ENCODE measurements around the gene TNIP2.
"Not testable (repeated sequence)": the region's sequence is repeated elsewhere in the genome, so short reads cannot be mapped to it uniquely, and the experiment has no call there.

Gene TNIP2

DNA sequence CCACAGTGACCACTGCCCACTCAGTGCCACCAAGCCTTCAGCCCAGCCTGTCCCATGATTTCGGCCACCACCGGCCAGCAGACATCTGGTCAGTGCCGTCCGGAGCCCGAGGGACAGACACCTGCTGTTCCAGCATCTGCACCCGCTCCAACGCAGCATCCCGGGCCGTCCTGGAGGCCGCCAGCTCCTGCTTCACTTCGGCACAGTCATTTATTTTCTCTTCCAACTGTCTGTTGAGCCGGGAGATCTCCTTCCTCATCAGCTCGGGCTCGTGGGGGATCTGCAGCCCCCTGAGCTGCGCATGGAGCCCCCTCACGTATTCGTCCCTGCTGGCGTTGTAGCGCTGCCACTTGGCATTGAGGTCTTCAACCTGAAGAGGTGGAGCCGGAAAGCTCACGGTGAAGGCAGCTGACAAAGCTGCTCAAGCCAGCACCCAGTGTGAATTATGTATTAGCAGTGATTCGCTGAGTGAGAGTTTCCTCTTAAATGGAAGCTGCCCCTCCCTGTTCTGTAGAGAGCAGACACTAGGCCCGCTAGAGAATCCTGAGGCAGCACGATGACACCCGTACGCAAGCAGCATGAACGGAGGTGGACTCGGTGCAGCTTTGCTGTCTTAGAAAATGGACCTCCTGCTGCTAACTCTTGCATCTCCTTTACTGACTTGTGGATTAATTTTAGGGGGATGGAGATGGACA is 11.4 kb downstream of the TNIP2 start:
- no peak for DNase-seq (ENCODE audit: low spot score)

DNA sequence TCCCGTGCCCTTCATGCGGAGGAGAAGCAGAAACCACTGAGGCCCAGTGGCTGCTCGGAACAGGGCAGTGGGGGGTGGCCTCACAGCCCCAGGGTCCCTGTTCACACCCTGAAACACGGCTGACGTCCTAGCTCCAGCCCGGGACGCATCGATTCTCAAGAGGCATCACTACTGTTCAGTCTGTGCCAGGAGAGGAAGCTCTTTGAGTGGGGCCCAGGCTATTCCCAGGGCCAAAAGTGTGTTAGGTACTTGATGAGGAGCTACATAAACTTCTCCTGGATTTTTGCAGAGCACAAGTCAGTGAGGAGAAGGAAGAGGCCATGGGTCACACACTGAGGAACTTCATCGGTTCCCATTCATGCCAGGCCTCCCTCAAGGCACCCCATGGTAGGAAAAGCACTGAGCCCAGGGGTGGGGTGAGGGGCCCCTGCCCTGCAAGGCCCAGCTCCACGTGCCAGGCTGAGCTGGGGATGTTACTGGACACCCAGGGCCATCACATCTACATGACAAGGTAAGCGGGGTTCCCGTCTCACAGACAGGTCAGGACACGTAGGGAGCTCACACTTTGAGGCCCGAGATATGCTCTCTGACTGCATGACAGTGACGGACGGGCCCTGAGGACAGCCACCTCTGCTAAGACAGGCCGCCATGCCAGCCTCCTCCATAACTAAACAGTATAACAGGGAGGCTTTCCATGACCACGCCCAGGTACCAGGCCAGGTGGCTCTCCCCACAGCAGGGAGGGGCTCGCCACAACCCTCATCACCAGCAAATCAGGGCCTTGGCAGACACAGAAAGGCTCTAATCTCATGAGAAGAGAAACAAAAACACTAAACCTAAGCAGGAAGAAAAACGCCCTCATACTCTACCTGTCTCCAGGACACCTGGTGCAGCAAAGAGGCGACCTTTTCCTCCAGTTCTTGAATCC is 12.4 kb downstream of the TNIP2 start:
- DNase-seq (ENCODE audit: low spot score), result no peak

DNA sequence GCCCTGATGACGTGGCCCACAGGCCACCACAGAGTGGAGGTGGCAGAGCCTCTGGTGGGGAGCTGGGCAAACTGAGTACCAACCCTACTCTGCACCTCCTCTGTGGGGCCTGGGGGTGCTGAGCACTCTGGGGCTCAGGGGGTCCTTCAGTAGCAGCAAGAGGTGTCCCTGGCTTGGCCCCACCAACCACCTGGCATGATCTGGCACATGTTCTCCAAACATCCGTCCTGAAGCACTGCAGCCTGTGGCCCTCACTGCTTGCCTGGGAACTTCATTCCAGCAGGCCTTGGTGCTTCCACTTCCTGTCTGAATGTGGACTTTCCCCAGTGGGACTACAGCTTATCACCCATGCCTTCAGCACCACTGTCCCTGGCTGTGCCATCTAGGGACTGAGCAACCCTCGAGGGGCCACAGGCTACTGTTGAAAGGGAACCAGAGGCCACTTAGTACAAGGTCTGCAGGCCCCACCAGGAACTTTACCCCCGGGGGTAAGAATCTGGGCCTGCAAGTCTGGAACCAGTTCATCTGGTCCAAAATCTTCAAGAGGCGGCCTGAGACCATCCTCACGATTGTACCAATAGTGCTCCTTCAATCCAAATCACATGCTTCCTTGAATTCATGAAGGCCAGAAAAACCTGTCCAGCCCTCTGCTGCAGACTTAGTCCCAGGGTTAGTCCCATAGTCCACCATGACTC is 13.2 kb downstream of the TNIP2 start:
- no peak for DNase-seq (ENCODE audit: low spot score)

DNA sequence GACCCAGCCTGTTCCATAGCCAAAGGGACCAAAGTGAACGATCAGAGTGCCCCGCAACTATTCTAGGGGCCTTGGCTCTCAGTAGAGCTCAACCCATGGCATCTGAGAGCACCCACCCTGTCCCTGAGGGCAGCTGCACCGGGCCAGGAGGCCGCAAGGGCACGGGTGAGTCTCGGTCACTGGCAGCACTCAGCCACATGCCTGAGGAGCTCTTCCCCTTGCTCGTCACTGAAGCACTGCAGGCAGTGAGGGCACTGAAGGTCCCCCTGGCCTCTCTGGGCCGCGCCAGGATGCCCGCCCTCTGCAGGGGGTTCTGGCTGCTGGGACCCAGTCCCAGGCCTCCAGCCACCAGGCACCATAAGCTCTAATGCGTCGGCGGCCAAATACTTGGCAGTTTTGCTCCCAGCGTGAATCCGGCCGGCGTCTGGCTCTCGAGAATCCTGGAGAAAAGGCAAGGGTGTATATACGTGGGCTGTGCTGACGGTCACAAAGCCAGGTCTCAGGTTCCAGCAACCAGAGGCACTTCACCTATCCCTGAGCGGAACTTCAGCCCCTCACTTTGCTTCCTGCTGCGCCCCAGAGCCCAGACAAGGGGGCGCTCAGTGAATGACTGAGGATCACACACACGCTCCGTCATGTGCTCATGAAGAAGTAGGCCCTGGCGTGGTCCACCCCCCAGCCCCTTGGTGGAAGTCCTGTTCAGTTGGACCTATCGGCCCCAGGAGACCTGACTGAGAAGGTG is 13.9 kb downstream of the TNIP2 start:
- no peak for DNase-seq (ENCODE audit: low spot score)

DNA sequence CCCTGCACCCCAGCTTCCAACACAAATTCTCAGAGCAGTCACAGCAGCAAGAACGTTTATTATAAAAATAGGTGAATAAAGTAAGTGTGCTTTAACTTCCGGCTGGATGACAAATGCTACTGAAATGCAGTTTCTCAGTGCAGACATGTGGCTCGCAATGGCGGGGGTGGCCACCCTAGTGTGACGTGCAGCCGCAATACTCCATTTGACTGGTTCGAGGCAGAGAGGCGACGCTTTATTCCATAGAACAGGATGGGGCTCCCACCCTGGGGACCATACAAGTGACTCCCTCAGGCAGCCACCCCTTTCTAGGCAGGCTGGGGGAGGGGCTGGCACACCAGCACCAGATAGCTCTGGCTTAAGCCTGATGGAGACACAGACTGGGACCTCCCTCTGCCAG is 14.5 kb downstream of the TNIP2 start:
- DNase-seq (ENCODE audit: low spot score), result no peak

DNA sequence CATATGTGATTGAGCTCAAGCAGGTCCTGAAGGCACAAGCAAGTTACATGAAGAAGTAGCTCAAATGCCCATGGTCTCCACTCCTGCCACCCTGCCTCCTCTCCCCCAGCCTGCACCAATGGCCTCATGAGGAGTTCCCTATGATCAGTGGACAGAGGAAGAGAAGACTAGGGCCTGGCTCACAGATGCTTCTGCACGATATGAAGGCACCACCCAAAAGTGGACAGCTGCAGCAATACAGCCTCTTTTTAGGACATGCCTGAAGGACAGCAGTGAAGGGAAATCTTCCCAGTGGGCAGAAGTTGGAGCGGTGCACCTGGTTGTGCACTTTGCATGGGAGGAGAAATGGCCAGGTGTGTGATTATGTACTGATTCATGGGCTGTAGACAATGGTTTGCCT is 17.8 kb downstream of the TNIP2 start:
- DNase-seq (ENCODE audit: low spot score), result not testable (repeated sequence)

DNA sequence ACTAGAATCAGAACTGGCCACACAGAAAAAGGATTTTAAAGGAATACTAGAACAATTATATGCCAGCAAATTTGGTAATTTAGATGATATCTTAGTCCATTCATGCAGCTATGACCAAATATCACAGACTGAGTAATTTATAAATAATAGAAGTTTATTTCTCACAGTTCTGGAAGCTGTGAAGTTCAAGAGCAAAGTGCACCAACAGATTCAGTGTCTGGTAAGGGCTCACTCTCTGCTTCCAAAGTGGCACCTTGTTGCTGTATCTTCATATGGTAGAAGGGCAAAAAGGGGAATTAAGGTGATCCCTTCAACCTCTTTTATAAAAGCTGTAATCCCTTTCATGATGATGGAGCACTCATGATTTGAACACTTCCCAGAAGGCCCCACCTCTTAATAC is 20.3 kb downstream of the TNIP2 start:
- no peak for DNase-seq (ENCODE audit: low spot score)

DNA sequence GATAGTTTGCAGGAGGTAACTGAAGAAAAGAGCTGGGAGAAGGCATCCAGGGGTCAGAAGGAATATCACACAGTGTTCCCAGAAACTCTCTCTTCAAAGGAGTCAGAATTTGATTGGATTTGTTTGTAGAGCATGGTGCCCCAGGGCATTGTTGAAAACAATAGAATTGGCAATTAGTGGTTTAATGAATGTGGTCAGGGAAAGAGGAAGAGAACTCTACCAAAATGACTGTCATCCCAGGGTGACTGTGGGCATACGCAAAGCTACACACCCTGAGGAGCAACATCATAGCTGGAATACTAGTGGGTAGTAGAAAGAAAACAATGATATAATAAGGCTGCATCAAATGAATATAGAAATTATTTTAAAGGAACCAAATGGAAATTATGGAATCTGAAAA is 21.5 kb downstream of the TNIP2 start:
- DNase-seq (ENCODE audit: low spot score), result no peak

DNA sequence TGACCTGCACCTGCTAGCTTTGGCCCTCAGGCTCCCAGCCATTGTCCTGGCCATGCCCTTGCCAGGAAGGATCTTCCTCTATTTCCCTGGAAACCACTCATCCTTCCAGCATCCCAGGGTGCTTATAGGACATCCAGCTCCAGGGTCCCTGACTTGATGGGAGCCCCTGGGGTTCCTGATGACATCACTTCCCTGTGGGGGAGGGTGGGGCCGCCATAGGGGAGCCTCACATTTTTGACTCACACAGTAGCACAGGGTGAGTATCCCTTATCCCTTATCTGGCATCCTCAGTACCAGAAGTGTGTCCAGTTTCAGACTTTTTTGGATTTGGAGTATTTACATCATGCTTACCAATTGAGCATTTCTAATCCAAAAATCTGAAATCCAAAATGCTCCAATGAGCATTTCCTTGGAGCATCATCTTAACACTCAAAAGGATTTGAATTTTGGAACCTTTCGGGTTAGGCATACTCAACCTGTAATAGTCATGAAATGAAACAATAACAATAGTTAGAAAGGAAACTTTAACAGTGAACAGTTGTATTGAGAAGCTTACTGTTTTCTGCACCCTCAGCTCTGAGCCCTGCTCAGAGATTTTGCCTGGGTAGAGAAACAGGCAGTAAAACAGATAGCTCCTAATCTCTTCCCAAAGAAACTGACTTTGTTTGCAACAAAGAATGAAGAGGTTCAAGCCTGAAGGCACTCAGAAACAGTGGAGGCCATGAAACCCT is 22.1 kb downstream of the TNIP2 start:
- no peak for DNase-seq (ENCODE audit: low spot score)

DNA sequence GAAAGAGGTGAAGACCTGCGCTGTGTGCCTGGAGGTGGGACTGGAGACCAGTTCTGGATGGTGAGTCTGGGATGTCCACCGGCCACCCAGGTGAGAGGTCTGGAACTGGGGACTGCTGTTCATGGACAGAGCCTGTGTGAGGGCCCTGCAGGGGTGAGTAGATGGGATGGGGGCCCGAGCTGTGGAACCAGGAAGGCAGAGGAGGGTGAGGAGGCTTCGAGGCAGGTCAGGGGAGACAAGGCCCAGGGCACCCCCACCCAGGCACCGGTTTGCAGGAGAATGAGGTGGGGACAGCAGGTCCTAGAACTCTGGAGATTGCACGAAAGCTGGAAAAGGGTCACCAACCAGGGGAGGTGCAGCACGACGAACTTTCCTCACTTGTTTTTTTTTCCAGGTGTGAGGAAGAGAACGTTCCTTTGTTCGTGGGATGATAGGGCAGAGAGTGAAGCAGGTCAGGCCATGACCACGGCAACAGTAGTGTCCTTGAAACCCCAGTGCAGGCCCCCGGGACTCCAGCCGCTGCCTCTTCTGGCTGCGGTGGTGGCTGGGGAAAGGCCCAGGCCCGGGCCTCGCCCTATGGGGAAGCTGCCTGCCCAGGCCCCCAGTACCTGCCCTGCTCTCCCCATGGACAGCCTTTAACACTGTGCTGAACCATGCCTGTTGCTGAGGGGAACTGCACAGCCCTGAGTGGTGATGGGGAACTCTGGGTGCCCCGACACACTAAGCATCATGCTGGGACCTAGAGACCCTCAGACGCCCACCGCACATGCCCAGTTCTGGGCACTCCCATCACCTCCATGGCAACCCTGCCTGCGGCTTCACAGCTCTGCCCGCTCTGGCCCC is 22.9 kb downstream of the TNIP2 start:
- no peak for DNase-seq (ENCODE audit: low spot score)

DNA sequence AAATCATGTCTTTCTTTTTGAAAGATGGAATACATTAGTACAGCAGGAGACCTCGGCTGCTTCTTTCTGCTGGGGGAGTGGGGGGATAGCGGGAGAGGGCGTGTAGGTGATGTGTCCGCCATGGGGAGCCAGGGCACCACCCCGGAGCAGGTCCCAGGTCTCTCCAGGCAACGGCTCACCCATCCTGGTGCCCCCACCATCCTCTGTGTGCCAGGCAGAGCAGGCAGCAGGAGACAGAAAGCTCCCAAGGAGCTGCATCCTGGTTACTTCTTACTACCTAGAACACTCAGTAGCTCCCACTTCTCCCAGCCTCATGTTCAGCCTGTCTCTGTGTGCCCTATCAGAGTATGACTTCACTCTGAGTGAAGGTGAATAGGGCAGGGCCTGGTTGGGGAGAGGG is 23.6 kb downstream of the TNIP2 start:
- no peak for DNase-seq (ENCODE audit: low spot score)

DNA sequence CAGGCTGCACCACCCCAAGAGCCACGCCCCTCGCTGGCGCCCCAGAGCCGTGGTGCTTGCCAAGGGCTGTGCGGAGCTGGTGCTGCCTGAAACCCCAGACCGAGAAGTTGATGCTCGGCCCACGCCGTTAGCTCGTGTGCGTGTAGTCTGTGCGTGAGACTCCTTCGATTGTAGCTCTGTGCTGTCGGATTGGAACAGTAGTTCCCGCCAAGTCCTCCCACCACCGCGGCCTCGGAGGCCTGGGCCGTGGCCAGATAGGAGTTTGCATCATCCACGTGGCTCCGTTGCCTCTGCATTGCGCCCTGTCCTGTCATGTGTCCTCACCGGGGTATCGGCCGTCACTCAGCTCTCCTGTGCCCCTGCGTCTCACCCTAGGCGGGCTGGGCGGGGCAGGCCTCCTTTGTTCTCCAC is 24.2 kb downstream of the TNIP2 start:
- DNase-seq (ENCODE audit: low spot score), result no peak

DNA sequence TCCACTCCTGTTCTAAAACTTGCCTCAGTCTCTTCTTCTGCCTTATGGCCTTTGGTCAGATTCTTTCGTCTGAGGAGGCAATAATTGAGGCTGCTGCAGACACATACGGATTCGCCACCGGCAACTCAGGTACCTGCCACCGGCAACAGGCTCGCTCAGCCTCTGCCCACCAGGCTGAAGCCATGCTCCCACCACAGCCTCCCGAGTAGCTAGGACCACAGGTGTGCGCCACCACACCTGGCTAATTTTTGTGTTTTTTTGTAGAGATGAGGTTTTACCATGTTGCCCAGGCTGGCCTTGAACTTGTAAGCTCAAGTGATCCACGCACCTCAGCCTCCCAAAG is 26.6 kb downstream of the TNIP2 start:
- no peak for DNase-seq (ENCODE audit: low spot score)

DNA sequence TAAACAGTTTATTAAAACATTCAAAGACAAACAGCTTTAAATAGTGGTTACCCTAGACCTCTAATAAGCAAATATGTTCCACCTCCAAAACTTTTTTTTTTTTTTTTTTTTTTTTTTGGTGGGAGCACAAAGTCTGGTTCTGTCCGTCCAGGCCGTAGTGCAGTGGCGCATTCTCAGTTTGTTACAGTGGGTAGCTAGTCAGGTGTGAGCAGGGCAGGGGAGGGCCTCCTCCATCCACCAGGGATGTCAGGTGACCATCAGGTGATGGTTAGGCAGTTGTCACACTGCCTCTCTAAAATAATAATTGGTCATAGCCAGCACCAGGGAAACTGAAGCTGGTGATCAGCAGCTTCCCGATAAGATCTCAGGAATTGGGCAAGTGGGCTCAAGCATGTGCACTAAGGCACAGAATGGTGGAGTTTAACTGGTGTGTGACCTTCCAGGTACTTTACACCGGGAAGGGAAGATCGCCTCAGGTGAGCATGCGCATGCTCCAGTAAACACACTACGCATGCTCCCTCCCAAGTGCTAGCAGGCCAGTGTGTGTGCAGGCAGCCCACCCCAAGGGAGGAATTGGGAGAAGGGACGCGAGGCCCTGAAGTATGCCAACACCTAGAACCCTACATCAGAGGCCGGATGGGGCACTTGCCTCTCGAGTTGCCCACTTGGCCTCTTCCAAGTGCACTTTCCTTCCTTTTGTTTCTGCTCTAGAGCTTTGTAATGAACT is 27.2 kb downstream of the TNIP2 start:
- DNase-seq (ENCODE audit: low spot score), result no peak

DNA sequence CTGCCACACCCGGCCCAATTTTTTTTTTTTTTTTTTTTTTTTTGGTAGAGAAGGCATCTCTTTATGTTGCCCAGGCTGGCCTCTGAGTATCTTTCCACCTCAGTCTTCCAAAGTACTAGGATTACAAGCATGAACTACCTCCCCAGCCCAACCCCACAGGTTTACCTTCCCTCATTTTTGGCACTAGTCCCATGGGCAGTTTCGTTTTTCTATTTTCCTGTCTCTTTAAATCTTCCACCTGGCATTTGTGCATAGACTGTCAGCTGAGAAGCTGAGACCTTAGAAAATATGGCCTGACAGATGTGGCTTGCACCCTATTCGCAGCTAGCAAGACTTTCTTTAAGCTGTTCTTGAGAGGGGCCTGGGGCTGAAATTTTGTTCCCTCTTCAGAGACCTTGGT is 27.9 kb downstream of the TNIP2 start:
- DNase-seq (ENCODE audit: low spot score), result no peak

DNA sequence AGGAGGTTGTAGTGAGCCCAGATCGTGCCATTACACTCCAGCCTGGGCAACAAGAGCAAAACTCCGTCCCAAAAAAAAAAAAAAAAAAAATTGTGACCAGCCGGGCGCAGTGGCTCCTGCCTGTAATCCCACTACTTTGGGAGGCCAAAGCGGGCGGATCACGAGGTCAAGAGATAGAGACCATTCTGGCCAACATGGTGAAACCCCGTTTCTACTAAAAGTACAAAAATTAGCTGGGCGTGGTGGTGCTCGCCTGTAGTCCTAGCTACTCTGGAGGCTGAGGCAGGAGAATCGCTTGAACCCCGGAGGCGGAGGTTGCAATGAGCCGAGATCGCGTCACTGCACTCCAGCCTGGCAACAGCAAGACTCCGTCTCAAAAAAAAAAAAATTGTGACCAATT is 29.3 kb downstream of the TNIP2 start:
- not testable (repeated sequence) for DNase-seq (ENCODE audit: low spot score)

DNA sequence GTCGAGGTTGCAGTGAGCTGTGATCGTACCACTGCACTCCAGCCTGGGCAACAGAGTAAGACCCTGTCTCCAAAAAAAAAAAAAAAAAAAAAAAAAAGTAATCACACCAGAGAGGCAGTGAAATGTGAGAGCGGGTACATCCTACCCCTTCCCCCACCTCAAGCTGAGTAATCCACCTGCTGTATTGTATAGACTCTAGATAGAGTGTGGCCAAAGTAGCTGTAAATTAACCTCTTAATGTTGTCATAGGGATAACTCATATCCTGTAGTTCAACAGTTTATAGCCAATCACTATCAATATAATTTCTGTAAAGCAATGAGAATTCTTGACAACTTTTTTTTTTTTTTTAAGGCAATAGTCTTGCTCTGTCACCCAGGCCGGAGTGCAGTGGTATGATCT is 30.8 kb downstream of the TNIP2 start:
- no peak for DNase-seq (ENCODE audit: low spot score)

DNA sequence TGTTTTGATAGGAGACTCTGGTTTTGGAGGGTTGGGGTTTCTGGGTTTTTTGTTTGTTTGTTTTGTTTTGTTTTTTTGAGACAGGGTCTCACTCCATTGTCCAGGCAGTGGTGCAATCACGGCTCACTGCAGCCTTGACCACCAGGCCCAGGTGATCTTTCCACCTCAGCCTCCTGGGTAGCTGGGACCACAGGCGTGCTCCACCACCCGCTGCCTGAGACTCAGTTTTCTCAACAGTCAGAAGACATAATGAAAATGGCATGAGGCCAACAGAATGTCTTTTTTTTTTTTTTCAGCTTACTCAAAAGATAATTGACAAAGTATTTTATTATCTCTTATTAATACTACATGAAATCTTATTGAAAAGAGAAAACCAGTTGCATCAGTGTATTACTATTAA is 32.4 kb downstream of the TNIP2 start:
- DNase-seq (ENCODE audit: low spot score), result no peak

DNA sequence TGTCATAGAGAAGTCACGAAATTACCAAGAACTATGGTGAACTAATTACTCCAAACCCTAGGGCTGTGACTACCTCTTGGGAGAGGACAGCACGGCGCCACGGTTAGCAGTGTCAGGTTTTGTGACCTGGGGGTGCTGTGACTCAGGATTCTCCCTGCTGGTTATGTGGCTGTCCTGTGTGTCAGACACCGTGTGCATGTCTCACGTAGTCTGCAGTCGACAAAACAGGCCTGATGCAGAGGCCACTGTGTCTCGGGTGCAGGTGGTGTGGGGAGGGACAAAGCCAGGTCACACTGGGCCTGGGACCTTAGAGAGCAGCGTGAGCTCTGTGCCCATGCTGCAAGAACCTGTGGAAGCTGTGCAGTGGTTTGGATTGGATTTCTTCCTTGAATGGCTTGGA is 34.1 kb downstream of the TNIP2 start:
- no peak for DNase-seq (ENCODE audit: low spot score)

DNA sequence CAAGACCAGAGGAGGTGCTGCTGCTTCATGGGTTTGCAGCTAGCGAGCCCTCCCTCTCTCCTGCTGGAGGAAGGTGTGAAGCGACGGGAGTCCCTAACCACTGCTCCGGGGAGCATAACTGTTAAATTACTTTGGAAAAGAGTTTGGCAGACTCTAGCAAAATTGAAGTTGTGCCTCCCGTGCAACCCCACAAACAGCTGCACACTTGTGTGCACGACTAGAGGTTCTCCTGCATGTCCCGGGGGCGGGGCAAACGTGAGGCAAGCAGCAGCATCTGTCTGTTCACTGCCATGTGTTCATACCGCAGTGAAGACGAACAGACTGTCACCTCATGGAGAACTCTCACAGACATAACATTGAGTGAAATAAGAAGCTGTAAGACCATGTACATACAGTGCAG is 34.5 kb downstream of the TNIP2 start:
- DNase-seq (ENCODE audit: low spot score), result no peak

Data from AG08395 (cell line).